Ovary (tissue), 3 donors: ENCODE data around the gene SETBP1.

Experiments
- POLR2A ChIP-seq: fragments of 450-650 bp; IDR thresholded peaks from one replicate; pipeline ENCODE4 v1.6.1; 2017; ENCODE audit warnings: antibody characterized with exemption, mild to moderate bottlenecking, moderate library complexity
- TF ChIP-seq, protein P1 (sequence below), 3 donors: fragments of 450-650 bp in 2 of 3; fragments of 200-600 bp in 1 of 3; IDR thresholded peaks; one replicate each; pipeline versions ENCODE4 v1.5.1 to v1.8.0; 2016 to 2022; ENCODE audit warnings: antibody characterized with exemption in 3 of 3, mild to moderate bottlenecking in 1 of 3
- donor health status: DM: no; HTN: no; CAD: no.

DNA sequence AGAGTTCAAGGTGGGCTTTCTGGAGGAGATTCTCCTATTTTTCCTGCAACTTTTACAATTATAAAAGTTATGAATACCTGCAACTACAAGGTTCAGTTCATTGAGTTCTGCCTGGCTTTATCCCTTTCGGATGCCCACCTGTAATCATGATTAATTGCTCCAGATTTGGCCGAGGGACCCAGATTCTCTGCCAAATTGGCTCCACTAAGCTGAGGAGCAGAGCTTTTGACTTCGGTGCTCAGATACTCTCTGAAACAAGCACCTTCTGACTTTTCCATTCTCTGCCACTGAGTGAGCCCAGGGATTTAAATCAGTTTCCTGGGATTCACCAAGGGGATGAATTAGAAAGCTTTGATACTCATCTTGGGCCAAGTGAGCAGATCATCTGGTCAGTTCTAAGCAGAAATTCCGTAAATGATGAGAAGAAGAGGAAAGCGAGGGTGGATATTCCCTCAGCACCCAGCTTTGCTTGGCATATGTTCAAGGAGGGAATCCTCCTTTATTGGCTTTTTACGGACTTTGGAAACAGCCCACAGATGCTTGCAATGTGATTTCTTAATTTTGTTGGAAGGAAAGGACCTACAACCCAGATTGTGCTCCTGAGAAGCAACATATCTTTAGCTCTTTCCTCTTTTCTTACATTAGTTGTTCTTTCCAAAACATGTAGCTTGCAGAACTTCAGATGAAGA, 179.2 kb downstream of the SETBP1 start:
- TF ChIP-seq, protein P1, sequence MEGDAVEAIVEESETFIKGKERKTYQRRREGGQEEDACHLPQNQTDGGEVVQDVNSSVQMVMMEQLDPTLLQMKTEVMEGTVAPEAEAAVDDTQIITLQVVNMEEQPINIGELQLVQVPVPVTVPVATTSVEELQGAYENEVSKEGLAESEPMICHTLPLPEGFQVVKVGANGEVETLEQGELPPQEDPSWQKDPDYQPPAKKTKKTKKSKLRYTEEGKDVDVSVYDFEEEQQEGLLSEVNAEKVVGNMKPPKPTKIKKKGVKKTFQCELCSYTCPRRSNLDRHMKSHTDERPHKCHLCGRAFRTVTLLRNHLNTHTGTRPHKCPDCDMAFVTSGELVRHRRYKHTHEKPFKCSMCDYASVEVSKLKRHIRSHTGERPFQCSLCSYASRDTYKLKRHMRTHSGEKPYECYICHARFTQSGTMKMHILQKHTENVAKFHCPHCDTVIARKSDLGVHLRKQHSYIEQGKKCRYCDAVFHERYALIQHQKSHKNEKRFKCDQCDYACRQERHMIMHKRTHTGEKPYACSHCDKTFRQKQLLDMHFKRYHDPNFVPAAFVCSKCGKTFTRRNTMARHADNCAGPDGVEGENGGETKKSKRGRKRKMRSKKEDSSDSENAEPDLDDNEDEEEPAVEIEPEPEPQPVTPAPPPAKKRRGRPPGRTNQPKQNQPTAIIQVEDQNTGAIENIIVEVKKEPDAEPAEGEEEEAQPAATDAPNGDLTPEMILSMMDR (IDR thresholded peaks at IDR 0.05) = no peak
- TF ChIP-seq POLR2A = no peak
